T-cell (primary cell): ENCODE data around the gene SAPCD2. TPM values are rescaled to one million over a fixed set of nuclear protein-coding genes. Genes with fewer than 3 reads are reported as not detected.

Experiments
- ATAC-seq, 4 experiments: fragments of 200-7000 bp in 3 of 4; fragments of 150-1000 bp in 1 of 4; cut with Tn5 transposase; replicated peaks in 1 of 4; 1 replicate in 3 of 4; 2 replicates in 1 of 4; pipeline ENCODE4 v1.10.0; 2021; ENCODE audit warnings: moderate library complexity in 3 of 4, mild to moderate bottlenecking in 2 of 4, moderate number of reproducible peaks in 1 of 4
- CTCF ChIA-PET, 2 donors: fragments of 300-600 bp; sonication (Branson Sonifier 250); formaldehyde crosslinking; loops; one replicate each; lab custom pipeline; 2022; ENCODE audit warnings: antibody characterized with exemption in 2 of 2; lab: Charles Lee
- POLR2A ChIA-PET, 2 donors: fragments of 300-600 bp; sonication (Branson Sonifier 250); formaldehyde crosslinking; loops; one replicate each; lab custom pipeline; 2022; ENCODE audit warnings: antibody characterized with exemption in 2 of 2; lab: Charles Lee
- DNase-seq, 35 experiments: peaks; one replicate each; pipeline versions ENCODE4 v3.0.0 to v3.0.0-alpha.2; 2013 to 2023
- H3K27ac ChIP-seq: one replicate; pipeline ENCODE4 v1.5.1; 2013; ENCODE audit warnings: low read length
- H3K27me3 ChIP-seq, 2 experiments: replicated peaks in 1 of 2; 1 replicate in 1 of 2; 2 replicates in 1 of 2; pipeline versions ENCODE4 v1.6.1 to v1.7.0; 2013; ENCODE audit warnings: low read length in 1 of 2, mixed read lengths in 1 of 2; ENCODE audit not compliant: control insufficient read depth in 2 of 2, insufficient read depth in 2 of 2; ENCODE audit errors: extremely low read depth in 1 of 2
- H3K36me3 ChIP-seq, 2 donors: 1 replicate in 1 of 2; 2 replicates in 1 of 2; pipeline versions ENCODE4 v1.6.1 to v1.7.0; 2013; ENCODE audit warnings: low read length in 1 of 2; ENCODE audit not compliant: control insufficient read depth in 2 of 2, insufficient read depth in 1 of 2; ENCODE audit errors: extremely low read depth in 1 of 2
- H3K4me1 ChIP-seq, 2 experiments: 1 replicate in 1 of 2; 2 replicates in 1 of 2; pipeline versions ENCODE4 v1.6.1 to v1.7.0; 2013; ENCODE audit warnings: low read length in 2 of 2, mixed read lengths in 1 of 2; ENCODE audit not compliant: insufficient read depth in 2 of 2, control insufficient read depth in 1 of 2; ENCODE audit errors: extremely low read depth in 1 of 2
- H3K4me3 ChIP-seq, 2 donors: 1 replicate in 1 of 2; 2 replicates in 1 of 2; pipeline versions ENCODE4 v1.5.1 to v1.7.0; 2013; ENCODE audit warnings: mild to moderate bottlenecking in 2 of 2, low read length in 1 of 2, moderate library complexity in 1 of 2; ENCODE audit not compliant: control insufficient read depth in 1 of 2; ENCODE audit errors: extremely low read depth in 1 of 2
- H3K9me3 ChIP-seq: 2 replicates; pipeline ENCODE4 v1.7.0; 2013
- H3K27ac Mint-ChIP-seq, 2 donors: one replicate each; pipeline ENCODE4 v1.8.0; 2020 to 2021; ENCODE audit warnings: mild to moderate bottlenecking in 2 of 2, mixed read lengths in 2 of 2
- H3K27me3 Mint-ChIP-seq, 2 donors: one replicate each; pipeline ENCODE4 v1.8.0; 2021 to 2022; ENCODE audit warnings: mixed read lengths in 2 of 2
- H3K36me3 Mint-ChIP-seq: one replicate; pipeline ENCODE4 v1.8.0; 2021; ENCODE audit warnings: mixed read lengths
- H3K4me1 Mint-ChIP-seq, 3 donors: one replicate each; pipeline ENCODE4 v1.8.0; 2020 to 2022; ENCODE audit warnings: mixed read lengths in 3 of 3, mild to moderate bottlenecking in 1 of 3
- H3K4me3 Mint-ChIP-seq, 3 donors: one replicate each; pipeline ENCODE4 v1.8.0; 2020 to 2022; ENCODE audit warnings: mild to moderate bottlenecking in 3 of 3, mixed read lengths in 3 of 3, moderate library complexity in 3 of 3
- H3K9me3 Mint-ChIP-seq, 3 donors: one replicate each; pipeline ENCODE4 v1.8.0; 2020 to 2022; ENCODE audit warnings: mixed read lengths in 3 of 3
- WGBS: methylation state at CpG from one replicate; pipeline ENCODE4 v1.1.5; 2013; ENCODE audit warnings: missing lambda C conversion rate; ENCODE audit not compliant: insufficient coverage; 5-methylcytosine and 5-hydroxymethylcytosine counted together
- total RNA-seq, 35 experiments: library from RNA in 6 of 35; stranded (reverse) in 6 of 35; fragments of 120-200 nt in 1 of 35; gene quantifications; one replicate each; pipeline versions ENCODE4 v1.2.1 to v1.2.4 and lab custom pipeline; 2013 to 2026

SAPCD2 gene
- total RNA-seq, 5 donors from 2014 or later (not counting 1 experiment from before 2014, with no cell fraction given): 0.33 to 1.0 (median 0.83) TPM

GRCh38 chr9:137055385-137056364 is 14.7 kb downstream of the SAPCD2 start:
- no peaks in the 10 kb centered on the region for H3K9me3 ChIP-seq
- H3K36me3 ChIP-seq: no peaks in the 10 kb centered on the region
- 87% methylated on average over 17 of the region's 28 CpGs for WGBS
- H3K9me3 Mint-ChIP-seq: no peaks in the 10 kb centered on the region
- no peaks in the 10 kb centered on the region for H3K4me1 Mint-ChIP-seq
- no peak overlapping the region for H3K27ac ChIP-seq
- peak overlapping the region in 1 of 3 donors; percentile 9 for H3K4me3 Mint-ChIP-seq
- H3K27me3 ChIP-seq: peaks cover 3 to 39% of the 10 kb centered on the region in 2 experiments
- H3K4me1 ChIP-seq: peaks cover 2 to 19% of the 10 kb centered on the region in 2 experiments
- H3K36me3 Mint-ChIP-seq: no peaks in the 10 kb centered on the region
- H3K27ac Mint-ChIP-seq: no peak overlapping the region
- peaks cover 0 to 17% of the 10 kb centered on the region in 2 donors for H3K27me3 Mint-ChIP-seq
- no peak for ATAC-seq
- no peak for DNase-seq
- CTCF ChIA-PET: no interaction called here
- H3K4me3 ChIP-seq: no peak overlapping the region
- POLR2A ChIA-PET: no interaction called here

GRCh38 chr9:137054932-137055384 is 15.4 kb downstream of the SAPCD2 start:
- no peaks in the 10 kb centered on the region for H3K4me1 Mint-ChIP-seq
- H3K36me3 Mint-ChIP-seq: no peaks in the 10 kb centered on the region
- 95% methylated on average over 16 of the region's 17 CpGs for WGBS
- DNase-seq: no peak
- H3K9me3 ChIP-seq: no peaks in the 10 kb centered on the region
- no peak overlapping the region for H3K4me3 ChIP-seq
- ATAC-seq: no peak
- H3K27ac ChIP-seq: no peak overlapping the region
- H3K4me3 Mint-ChIP-seq: no peak overlapping the region
- H3K27ac Mint-ChIP-seq: no peak overlapping the region
- peaks cover 2 to 19% of the 10 kb centered on the region in 2 experiments for H3K4me1 ChIP-seq
- ChIA-PET CTCF (no interaction called here), POLR2A (no interaction called here)
- H3K27me3 ChIP-seq: peaks cover 3 to 46% of the 10 kb centered on the region in 2 experiments
- no peaks in the 10 kb centered on the region for H3K9me3 Mint-ChIP-seq
- H3K27me3 Mint-ChIP-seq: peaks cover 0 to 23% of the 10 kb centered on the region in 2 donors
- H3K36me3 ChIP-seq: no peaks in the 10 kb centered on the region

GRCh38 chr9:137053944-137054931 is 16.1 kb downstream of the SAPCD2 start, which contains the start of gene ENTPD2:
Gene ENTPD2 (minus strand): TSS chr9:137054061. CDS start chr9:137053997, 64 bp downstream.
- POLR2A ChIA-PET: no interaction called here
- CTCF ChIA-PET: no interaction called here
- no peak within 1 kb of the TSS for H3K27ac ChIP-seq
- no peaks in the 10 kb centered on the region for H3K9me3 ChIP-seq
- peak in 4 of 35 experiments; percentile 41 to 53 (median 44) for DNase-seq
- no peak within 1 kb of the TSS for H3K4me3 ChIP-seq
- H3K36me3 ChIP-seq: no peaks in the 10 kb centered on the region
- Mint-ChIP-seq H3K27ac (no peak within 1 kb of the TSS), H3K36me3 (no peaks in the 10 kb centered on the region), H3K4me3 (peak within 1 kb of the TSS in 1 of 3 donors; percentile 46), H3K9me3 (no peaks in the 10 kb centered on the region), H3K4me1 (peaks cover 0 to 4% (median 0%) of the 10 kb centered on the region in 3 donors), H3K27me3 (peaks cover 6 to 30% of the 10 kb centered on the region in 2 donors)
- peaks cover 2 to 26% of the 10 kb centered on the region in 2 experiments for H3K4me1 ChIP-seq
- WGBS: 19% methylated on average over 82 of the region's 90 CpGs
- peak; percentile 65 to 77 (median 70) for ATAC-seq
- H3K27me3 ChIP-seq: peaks cover 3 to 53% of the 10 kb centered on the region in 2 experiments

GRCh38 chr9:137052998-137053943 is 17.1 kb downstream of the SAPCD2 start:
- Mint-ChIP-seq H3K36me3 (no peaks in the 10 kb centered on the region), H3K27me3 (peaks cover 6 to 31% of the 10 kb centered on the region in 2 donors), H3K4me1 (peaks cover 0 to 4% (median 0%) of the 10 kb centered on the region in 3 donors), H3K27ac (no peak overlapping the region), H3K4me3 (peak overlapping the region in 1 of 3 donors; percentile 46), H3K9me3 (no peaks in the 10 kb centered on the region)
- Histone ChIP-seq H3K27me3 (peaks cover 3 to 62% of the 10 kb centered on the region in 2 experiments), H3K27ac (no peak overlapping the region), H3K4me3 (no peak overlapping the region), H3K36me3 (no peaks in the 10 kb centered on the region), H3K4me1 (peaks cover 2 to 31% of the 10 kb centered on the region in 2 experiments), H3K9me3 (no peaks in the 10 kb centered on the region)
- ChIA-PET POLR2A (no interaction called here), CTCF (no interaction called here)
- DNase-seq (no peak), ATAC-seq (peak in 3 of 4 experiments; percentile 22 to 41 (median 28))
- 15% methylated on average over 70 of the region's 71 CpGs for WGBS

- Histone ChIP-seq H3K9me3 (no peaks in the 10 kb centered on the region), H3K27ac (no peak overlapping the region), H3K4me1 (peaks cover 2 to 31% of the 10 kb centered on the region in 2 experiments), H3K36me3 (no peaks in the 10 kb centered on the region), H3K27me3 (peaks cover 3 to 71% of the 10 kb centered on the region in 2 experiments), H3K4me3 (no peak overlapping the region)
- Mint-ChIP-seq H3K27ac (no peak overlapping the region), H3K9me3 (no peaks in the 10 kb centered on the region), H3K36me3 (no peaks in the 10 kb centered on the region), H3K4me1 (peaks cover 0 to 4% (median 0%) of the 10 kb centered on the region in 3 donors), H3K4me3 (peak overlapping the region in 1 of 3 donors; percentile 46), H3K27me3 (peaks cover 6 to 40% of the 10 kb centered on the region in 2 donors)
- ChIA-PET CTCF (no interaction called here), POLR2A (no interaction called here)
- ATAC-seq: no peak
- no peak for DNase-seq
- WGBS: no CpG with 5 or more reads among the region's 8 CpGs
Observed at GRCh38 chr9:137052293-137052692, 18.1 kb downstream of the SAPCD2 start.
